Stimulated activated CD4-positive, alpha-beta T cell treated with anti-CD3 and anti-CD28 coated beads, Interleukin-1b, Interleukin-23, amount 100 ng/mL, for 24 hours (primary cell): ENCODE measurements around the gene RHOF.

ENCODE experiments used
- DNase-seq, 4 experiments: peaks; one replicate each; pipeline ENCODE4 v3.0.0-alpha.2; 2020; ENCODE audit warnings: low read depth in 4 of 4, low spot score in 1 of 4

RHOF gene

GRCh38 chr12:121805171-121806008, 11.9 kb upstream of the RHOF start:
- no peak for DNase-seq

GRCh38 chr12:121804417-121805111, 11.1 kb upstream of the RHOF start:
- no peak for DNase-seq

- DNase-seq = no peak
Observed at GRCh38 chr12:121803861-121804416, 10.5 kb upstream of the RHOF start, which contains the start of gene SETD1B. Gene SETD1B (plus strand): TSS chr12:121804009. CDS start chr12:121804738, 729 bp downstream.

- DNase-seq = peak in 3 of 4 experiments; percentile 69 to 83 (median 80)
Observed at GRCh38 chr12:121802843-121803698, 9.6 kb upstream of the RHOF start.

GRCh38 chr12:121802485-121802842, 9.0 kb upstream of the RHOF start:
- no peak for DNase-seq

GRCh38 chr12:121801595-121802484, 8.4 kb upstream of the RHOF start:
- no peak for DNase-seq

- no peak for DNase-seq
Observed at GRCh38 chr12:121800694-121801594, 7.5 kb upstream of the RHOF start.

- peak in 3 of 4 experiments; percentile 69 to 85 (median 79) for DNase-seq
Observed at GRCh38 chr12:121799842-121800693, 6.6 kb upstream of the RHOF start.

GRCh38 chr12:121799156-121799841, 5.8 kb upstream of the RHOF start:
- no peak for DNase-seq

GRCh38 chr12:121798787-121799155, 5.3 kb upstream of the RHOF start:
- no peak for DNase-seq

- DNase-seq = no peak
Observed at GRCh38 chr12:121797937-121798786, 4.7 kb upstream of the RHOF start.

GRCh38 chr12:121796855-121797751, 3.6 kb upstream of the RHOF start:
- DNase-seq = no peak

- peak in 2 of 4 experiments; percentile 77 for DNase-seq
Observed at GRCh38 chr12:121795034-121795968, 1.8 kb upstream of the RHOF start.

GRCh38 chr12:121794534-121795033, 1.1 kb upstream of the RHOF start:
- DNase-seq = no peak
